Measurements from ENCODE around the gene APLP2.

Gene APLP2

GRCh38 chr11:130179396-130180306 lies 110.0 kb downstream of the APLP2 start:
- no peak overlapping the region for H3K4me3 ChIP-seq
- TF ChIP-seq Cebpa-rat (IDR thresholded peaks at IDR 0.05): no peak
- peaks cover 25 to 57% (median 39%) of the 10 kb centered on the region in 10 experiments for H3K4me1 ChIP-seq
- H3K36me3 ChIP-seq: no peaks in the 10 kb centered on the region
- H4K20me1 ChIP-seq: no peaks in the 10 kb centered on the region
- no peak overlapping the region for H3K9ac ChIP-seq
- H3K4me2 ChIP-seq: peak overlapping the region; percentile 52 to 81 (median 71); a peak in 20 of 22 replicates
- H3K9me3 ChIP-seq (replicated peaks in 1 of 11): peaks cover 5 to 16% (median 8%) of the 10 kb centered on the region in 11 experiments; a peak in 16 of 22 replicates
- H3K27ac ChIP-seq: peak overlapping the region in 2 of 11 experiments; percentile 16 to 24; a peak in 4 of 22 replicates
- H3K27me3 ChIP-seq: no peaks in the 10 kb centered on the region

- Histone ChIP-seq H3K9me3 (replicated peaks in 1 of 11) (peaks cover 0 to 7% (median under 1%) of the 10 kb centered on the region in 11 experiments; a peak in 7 of 22 replicates), H3K4me1 (peaks cover 25 to 57% (median 39%) of the 10 kb centered on the region in 10 experiments), H3K27ac (peak overlapping the region in 2 of 11 experiments; percentile 16 to 24; a peak in 5 of 22 replicates), H3K4me3 (no peak overlapping the region), H3K27me3 (no peaks in the 10 kb centered on the region), H3K4me2 (peak overlapping the region in 9 of 11 experiments; percentile 64 to 81 (median 71); a peak in 14 of 22 replicates), H3K9ac (no peak overlapping the region), H3K36me3 (no peaks in the 10 kb centered on the region), H4K20me1 (no peaks in the 10 kb centered on the region)
- no peak for TF ChIP-seq Cebpa-rat (IDR thresholded peaks at IDR 0.05)
Observed at GRCh38 chr11:130180491-130180890, 110.8 kb downstream of the APLP2 start.

- TF ChIP-seq Cebpa-rat (IDR thresholded peaks at IDR 0.05): no peak
- Histone ChIP-seq H3K4me2 (peak overlapping the region in 7 of 11 experiments; percentile 6 to 81 (median 71); a peak in 10 of 22 replicates), H3K9me3 (replicated peaks in 1 of 11) (peaks cover 0 to 3% (median 0%) of the 10 kb centered on the region in 11 experiments; a peak in 6 of 22 replicates), H3K4me1 (peaks cover 25 to 57% (median 39%) of the 10 kb centered on the region in 10 experiments), H3K4me3 (no peak overlapping the region), H3K36me3 (no peaks in the 10 kb centered on the region), H3K27me3 (no peaks in the 10 kb centered on the region), H4K20me1 (no peaks in the 10 kb centered on the region), H3K9ac (no peak overlapping the region), H3K27ac (no peak overlapping the region; a peak in 1 of 22 replicates)
Observed at GRCh38 chr11:130180896-130181294, 111.2 kb downstream of the APLP2 start.

GRCh38 chr11:130181295-130182272 lies 111.9 kb downstream of the APLP2 start:
- TF ChIP-seq Cebpa-rat (IDR thresholded peaks at IDR 0.05): no peak; a peak in 1 of 22 replicates
- no peak overlapping the region for H3K4me3 ChIP-seq
- peaks cover 25 to 57% (median 39%) of the 10 kb centered on the region in 10 experiments for H3K4me1 ChIP-seq
- H4K20me1 ChIP-seq: no peaks in the 10 kb centered on the region
- no peak overlapping the region for H3K9ac ChIP-seq
- H3K4me2 ChIP-seq: peak overlapping the region in 7 of 11 experiments; percentile 6 to 79 (median 70); a peak in 9 of 22 replicates
- no peaks in the 10 kb centered on the region for H3K27me3 ChIP-seq
- H3K27ac ChIP-seq: peak overlapping the region in 2 of 11 experiments; percentile 33 to 35; a peak in 2 of 22 replicates
- H3K9me3 ChIP-seq (replicated peaks in 1 of 11): peaks cover 0 to 3% (median 0%) of the 10 kb centered on the region in 11 experiments; a peak in 1 of 22 replicates
- H3K36me3 ChIP-seq: no peaks in the 10 kb centered on the region

GRCh38 chr11:130183878-130184610 lies 114.3 kb downstream of the APLP2 start:
- Histone ChIP-seq H3K36me3 (no peaks in the 10 kb centered on the region), H3K27ac (no peak overlapping the region), H4K20me1 (no peaks in the 10 kb centered on the region), H3K27me3 (no peaks in the 10 kb centered on the region), H3K4me1 (peaks cover 10 to 37% (median 29%) of the 10 kb centered on the region in 10 experiments), H3K4me3 (no peak overlapping the region), H3K9ac (no peak overlapping the region), H3K4me2 (no peak overlapping the region), H3K9me3 (replicated peaks in 1 of 11) (no peaks in the 10 kb centered on the region)
- TF ChIP-seq Cebpa-rat (IDR thresholded peaks at IDR 0.05): no peak

- Histone ChIP-seq H3K4me3 (no peak overlapping the region), H4K20me1 (no peaks in the 10 kb centered on the region), H3K27me3 (no peaks in the 10 kb centered on the region), H3K27ac (no peak overlapping the region), H3K4me1 (peaks cover 0 to 17% (median 12%) of the 10 kb centered on the region in 10 experiments; a peak in 13 of 20 replicates), H3K36me3 (no peaks in the 10 kb centered on the region), H3K4me2 (no peak overlapping the region), H3K9ac (no peak overlapping the region), H3K9me3 (replicated peaks in 1 of 11) (no peaks in the 10 kb centered on the region)
- TF ChIP-seq Cebpa-rat (IDR thresholded peaks at IDR 0.05): no peak
Observed at GRCh38 chr11:130187096-130187495, 117.4 kb downstream of the APLP2 start.

GRCh38 chr11:130188047-130188446 lies 118.4 kb downstream of the APLP2 start:
- Histone ChIP-seq H3K4me2 (no peak overlapping the region), H3K9me3 (replicated peaks in 1 of 11) (no peaks in the 10 kb centered on the region), H4K20me1 (no peaks in the 10 kb centered on the region), H3K36me3 (no peaks in the 10 kb centered on the region), H3K9ac (no peak overlapping the region), H3K27ac (no peak overlapping the region), H3K4me3 (no peak overlapping the region), H3K27me3 (no peaks in the 10 kb centered on the region), H3K4me1 (peaks cover 0 to 12% (median 9%) of the 10 kb centered on the region in 10 experiments; a peak in 10 of 20 replicates)
- no peak for TF ChIP-seq Cebpa-rat (IDR thresholded peaks at IDR 0.05)

All from BLaER1 treated with 17β-estradiol and CSF1 and Interleukin-3, amounts not matched to agents 10 nM and 100 nM (cell line).